Right ventricle myocardium inferior (tissue), 1 donor: ENCODE data around the gene ARID5A. TPM values are rescaled to one million over a fixed set of nuclear protein-coding genes. Genes with fewer than 3 reads are reported as not detected.
A peak's percentile ranks its signal among the peaks of the same experiment; 100 is the strongest.

Experiments
- ATAC-seq: fragments of 200-7000 bp; cut with Tn5 transposase; one replicate; pipeline ENCODE4 v1.9.1; 2020; ENCODE audit warnings: mild to moderate bottlenecking, moderate library complexity
- DNase-seq: peaks from one replicate; pipeline ENCODE4 v3.0.0; 2021; ENCODE audit errors: missing footprints
- intact Hi-C: fragments of 100-400 bp; cut with DNase I; formaldehyde crosslinking; loops from one replicate; pipeline ENCODE4 v1.11.0; 2022
- total RNA-seq: library from RNA; stranded (reverse); fragmentation: NEBNext Ultra II Directional; extraction: Animal tissue kit (Norgen Biotek cat#: 25700); gene quantifications from one replicate; pipeline ENCODE4 v1.2.1, GENCODE V29; 2021
- donor health status: DM: no; HTN: yes; CAD: no; lungs with severe emphysema.

Gene ARID5A
- total RNA-seq, 1 donor from 2014 or later, result 8.7 TPM

DNA sequence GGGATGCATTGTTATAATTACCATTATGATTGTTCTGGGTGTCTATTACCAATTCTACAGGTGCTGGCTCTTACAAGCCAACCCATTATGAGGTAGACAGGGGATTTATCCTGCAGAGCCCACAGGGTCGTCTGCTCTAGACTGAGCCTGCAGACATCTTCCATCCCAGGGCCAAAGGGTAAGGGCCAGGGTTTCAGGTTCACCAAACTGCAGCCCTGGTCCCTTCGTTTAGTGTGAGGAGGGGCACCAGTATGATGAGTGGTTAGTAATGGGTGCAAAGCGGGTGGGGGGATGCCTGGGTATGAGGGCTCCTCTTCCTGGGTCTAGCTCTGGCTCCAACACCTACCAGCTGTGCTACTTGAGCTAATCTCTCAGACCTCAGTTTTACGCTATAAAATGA, 1.2 kb upstream of the ARID5A start:
- ATAC-seq, result no peak
- intact Hi-C loops, result no loop called here
- DNase-seq, result no peak

DNA sequence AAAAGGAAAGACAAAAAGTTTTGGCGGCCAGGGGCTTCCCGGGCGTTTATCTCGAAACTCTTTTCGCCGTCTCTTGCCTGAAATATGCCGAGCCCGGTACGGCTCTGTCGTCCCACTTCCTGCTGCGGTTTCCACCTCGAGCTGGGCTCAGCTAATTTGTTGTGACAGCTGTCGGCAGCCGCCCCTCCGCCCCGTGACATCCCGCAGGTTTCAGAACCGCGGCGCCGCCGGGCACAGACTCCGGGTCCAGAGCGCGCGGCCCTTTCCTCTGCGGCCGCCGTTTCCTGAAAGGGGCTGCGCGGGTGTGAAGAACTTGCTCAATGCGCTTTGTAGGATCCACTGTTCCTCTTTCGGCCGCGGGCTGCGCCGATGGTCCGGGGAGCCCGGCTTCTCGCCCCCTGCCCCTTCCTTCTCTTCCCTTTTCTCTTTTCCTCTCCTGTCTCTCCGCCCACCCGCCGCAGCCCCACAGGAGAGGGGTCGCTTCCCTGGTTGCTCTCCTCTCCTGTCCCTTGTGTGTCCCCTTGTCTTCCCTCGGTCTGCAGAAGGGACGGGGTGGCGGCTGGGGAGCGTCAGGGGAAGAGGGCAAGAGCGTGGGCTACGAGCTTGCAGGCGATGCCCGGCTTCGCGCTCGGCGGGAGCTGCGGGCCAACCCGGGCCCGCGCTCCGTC, 648 bp downstream of the ARID5A start:
- intact Hi-C loops, result no loop called here

DNA sequence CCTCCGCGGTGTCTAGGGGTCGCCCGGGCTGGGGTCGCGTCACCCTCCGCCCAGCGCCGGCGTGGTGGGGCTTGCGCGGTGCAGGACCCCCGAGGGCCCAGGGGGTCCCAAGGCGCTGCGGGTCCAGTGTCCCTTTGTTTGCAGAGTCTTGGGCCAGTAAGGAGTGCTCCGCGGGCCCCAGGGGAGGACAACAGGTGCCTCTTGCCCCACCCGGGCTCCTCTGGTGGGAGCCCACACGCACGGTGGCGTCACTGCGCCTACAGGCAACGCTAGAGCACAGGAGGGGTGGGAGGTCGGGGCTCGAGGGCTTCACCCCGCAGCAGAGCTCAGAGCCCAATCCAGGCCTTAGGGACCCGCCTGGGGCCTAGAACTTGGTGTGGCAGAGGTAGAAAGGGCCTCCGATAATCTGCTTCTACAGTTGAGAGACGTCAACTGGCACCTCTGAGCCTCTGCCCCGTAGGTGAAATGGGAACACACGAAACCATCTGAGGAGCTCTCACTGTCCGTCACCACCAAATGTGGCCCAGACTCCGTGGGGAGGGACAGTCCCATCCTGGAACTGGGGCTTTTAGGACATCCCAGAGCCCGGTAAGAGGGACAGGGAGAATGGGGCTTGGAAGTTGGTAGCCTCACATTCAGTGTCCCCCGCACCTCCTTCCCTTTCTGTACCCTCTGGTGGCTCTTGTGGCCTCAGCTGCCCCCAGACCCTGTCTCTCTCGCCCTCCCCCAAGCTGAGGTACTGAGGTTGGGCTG, 1.4 kb downstream of the ARID5A start:
- ATAC-seq, result no peak
- intact Hi-C loops, result no loop called here

More for the DNA sequence above, 648 bp downstream of the ARID5A start:
- DNase-seq (peak; percentile 95), ATAC-seq (peak; percentile 30)

DNA sequence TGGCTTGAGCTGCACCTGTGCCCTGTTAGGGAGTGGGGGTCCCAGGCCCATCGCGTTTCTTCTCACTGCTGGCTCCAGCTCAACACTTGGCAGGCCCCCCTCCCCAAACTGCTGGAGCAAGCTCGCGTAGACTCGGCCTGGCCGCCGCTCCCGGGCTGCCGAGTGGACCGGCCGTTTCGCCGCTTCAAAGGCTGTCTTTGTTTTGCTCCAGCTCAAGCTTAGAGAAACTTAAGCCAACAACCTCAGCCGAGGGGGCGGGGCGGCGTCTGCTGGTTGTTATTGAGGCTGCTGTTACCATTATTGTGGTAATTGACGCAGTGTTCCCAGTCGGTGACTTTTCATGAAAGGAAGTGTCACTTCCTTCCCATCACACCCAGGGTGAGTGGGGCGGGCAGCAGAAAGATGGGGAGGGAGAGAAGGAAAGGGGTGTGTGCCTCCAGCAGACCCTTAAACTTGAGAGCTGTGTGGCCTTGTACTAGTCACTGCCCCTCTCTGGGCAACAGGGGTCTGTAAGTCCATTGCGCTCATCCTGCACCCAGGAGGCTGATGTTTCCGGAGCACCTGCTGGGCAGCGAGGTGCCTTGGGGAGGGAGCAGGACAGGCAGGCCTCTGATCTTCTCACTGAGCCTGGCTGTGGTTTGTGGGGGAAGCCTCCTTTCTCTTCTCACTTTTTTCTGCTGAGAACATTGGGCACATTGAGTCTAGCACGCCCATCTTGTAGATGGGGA, 2.1 kb downstream of the ARID5A start:
- DNase-seq, result peak; percentile 96
- ATAC-seq, result peak; percentile 1
- intact Hi-C loops, result no loop called here

More for the DNA sequence above, 1.4 kb downstream of the ARID5A start:
- DNase-seq, result no peak

DNA sequence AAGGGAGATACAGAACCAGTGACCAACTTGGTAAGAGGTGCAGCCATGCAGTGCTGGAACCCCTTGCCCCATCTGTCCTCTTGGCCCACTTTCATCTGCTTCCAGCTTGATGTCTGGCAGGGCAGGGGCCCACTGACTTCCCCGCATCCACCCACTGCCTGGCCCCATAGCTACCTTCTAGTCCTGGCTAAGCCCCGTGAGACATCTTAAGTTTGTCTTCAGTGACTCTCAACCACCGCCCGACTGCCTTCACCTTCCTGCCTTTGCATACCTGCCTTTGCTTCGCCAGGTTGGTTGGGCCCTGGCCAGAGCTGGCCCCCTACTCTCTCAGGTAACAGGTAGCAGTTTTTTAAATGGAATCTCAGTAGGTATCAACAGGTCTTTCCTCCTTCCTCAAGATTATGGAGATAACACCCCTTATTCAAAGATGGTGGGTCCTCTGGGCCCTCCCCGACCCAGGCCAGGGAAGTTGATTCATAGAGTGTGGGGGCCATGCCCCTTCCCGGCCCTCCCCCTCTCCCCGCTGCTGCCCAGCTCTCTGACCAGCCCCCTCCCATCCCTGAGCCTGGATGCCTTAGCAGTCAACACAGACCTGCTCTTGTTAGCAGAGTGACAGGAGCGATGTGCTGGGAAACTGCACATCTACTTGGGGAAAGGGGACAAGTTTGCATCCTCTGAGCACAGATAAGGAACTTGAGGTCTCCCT, 2.8 kb downstream of the ARID5A start:
- DNase-seq (no peak), ATAC-seq (no peak)
- intact Hi-C loops, result no loop called here

GRCh38 chr2:96540136-96540535, 3.6 kb downstream of the ARID5A start:
- DNase-seq (no peak), ATAC-seq (no peak)
- intact Hi-C loops, result no loop called here

- intact Hi-C loops, result no loop called here
- ATAC-seq (no peak), DNase-seq (no peak)
Observed at GRCh38 chr2:96541398-96542152, 5.0 kb downstream of the ARID5A start.

DNA sequence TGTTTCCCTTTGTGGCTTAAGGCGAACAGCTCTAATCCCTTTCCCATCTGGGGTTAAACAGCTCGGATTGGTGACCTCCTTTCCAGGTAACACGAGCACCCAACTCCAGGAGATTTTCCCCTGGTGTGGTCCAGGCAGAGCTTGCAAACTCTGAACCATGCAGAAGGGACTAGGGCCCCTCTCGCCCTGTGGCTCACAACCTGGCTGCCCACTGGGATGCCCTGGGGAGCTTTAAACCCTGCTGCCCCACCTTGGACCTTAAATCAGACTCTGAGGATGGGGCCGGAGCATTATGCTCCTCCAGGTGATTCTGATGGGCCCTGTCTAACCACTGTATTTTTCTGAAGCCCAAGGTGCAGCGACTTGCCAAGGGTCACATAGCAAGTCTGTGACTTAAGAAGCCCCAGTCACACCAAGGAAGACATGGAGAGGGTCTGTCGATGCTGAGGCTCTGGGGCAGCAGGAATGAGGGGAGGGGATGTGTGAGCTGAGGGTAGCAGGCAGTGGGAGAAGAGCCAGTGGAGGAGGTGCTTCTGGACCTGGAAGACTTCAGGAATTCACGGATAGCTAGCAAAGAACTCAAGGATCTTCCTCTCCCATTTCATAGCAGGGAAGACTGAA, 5.9 kb downstream of the ARID5A start:
- DNase-seq, result no peak
- no peak for ATAC-seq
- intact Hi-C loops, result no loop called here

GRCh38 chr2:96546321-96546720, 9.8 kb downstream of the ARID5A start:
- DNase-seq, result no peak
- ATAC-seq, result no peak
- intact Hi-C loops, result no loop called here

DNA sequence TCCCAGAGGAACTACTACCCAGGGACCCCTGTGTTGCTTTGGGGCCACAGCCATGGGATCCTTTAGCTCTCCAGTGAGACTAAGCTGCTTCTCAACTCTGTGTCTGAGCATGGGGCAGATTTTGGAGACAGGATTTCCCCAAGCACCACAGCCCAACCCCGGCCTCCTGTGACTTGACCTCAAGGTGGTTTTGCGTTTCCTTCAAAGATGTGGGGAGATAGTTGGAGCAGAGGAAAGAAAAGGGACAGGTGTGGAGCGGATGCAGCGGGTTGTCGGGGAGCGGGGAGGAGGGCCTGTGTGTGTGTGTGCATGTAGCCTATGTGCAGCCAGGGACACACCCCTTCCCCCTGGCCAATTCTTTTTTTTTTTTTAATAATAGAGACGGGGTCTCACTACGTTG, 10.2 kb downstream of the ARID5A start:
- ATAC-seq, result no peak
- intact Hi-C loops, result no loop called here
- no peak for DNase-seq

- intact Hi-C loops, result no loop called here
- DNase-seq, result no peak
- ATAC-seq, result no peak
Observed at GRCh38 chr2:96547203-96547641, 10.7 kb downstream of the ARID5A start.

- intact Hi-C loops, result no loop called here
Observed at GRCh38 chr2:96547731-96548171, 11.2 kb downstream of the ARID5A start.

DNA sequence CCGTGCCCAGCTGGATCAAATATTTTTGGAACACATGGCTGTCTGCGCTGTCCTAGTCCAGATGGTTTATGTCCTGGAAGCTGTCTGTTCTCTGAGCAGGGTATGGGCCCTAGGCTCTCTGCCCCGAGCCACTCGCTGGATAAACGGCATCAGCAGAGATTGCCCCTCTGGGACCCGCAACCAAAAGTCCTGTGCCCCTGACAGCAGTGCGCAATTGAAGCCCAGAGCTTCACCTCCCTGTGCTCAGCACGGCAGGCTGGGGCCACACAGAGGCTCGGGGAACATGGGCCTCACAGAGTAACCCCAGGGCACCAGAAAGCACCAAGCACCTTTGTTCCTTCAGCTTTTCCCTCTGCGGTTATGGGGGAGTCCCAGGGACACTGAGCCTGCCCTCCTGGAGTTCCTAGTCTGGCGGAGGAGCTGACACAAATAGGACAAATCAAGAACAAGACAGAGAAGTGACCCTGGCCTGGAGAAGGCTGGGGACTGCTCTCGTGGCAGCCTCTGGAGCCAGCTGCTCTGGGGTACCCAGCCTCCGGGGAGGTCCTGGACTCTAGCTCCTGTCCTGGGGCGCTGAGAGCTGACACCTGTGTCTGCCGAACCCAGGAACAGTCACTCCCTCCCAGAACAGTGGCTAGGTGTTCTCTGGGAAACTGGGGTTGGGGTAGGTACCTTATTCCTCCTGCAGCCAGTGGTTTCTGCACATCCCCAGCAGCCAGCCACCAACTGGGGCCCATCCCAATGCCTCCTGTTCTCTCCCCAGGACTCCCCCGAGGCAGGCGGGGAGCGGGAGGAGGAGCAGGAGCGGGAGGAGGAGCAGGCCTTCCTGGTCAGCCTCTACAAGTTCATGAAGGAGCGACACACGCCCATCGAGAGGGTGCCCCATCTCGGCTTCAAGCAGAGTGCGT, 12.3 kb downstream of the ARID5A start:
- intact Hi-C loops, result no loop called here
- no peak for ATAC-seq
- DNase-seq, result no peak

More at GRCh38 chr2:96547731-96548171, 11.2 kb downstream of the ARID5A start:
- ATAC-seq (no peak), DNase-seq (no peak)

- ATAC-seq (no peak), DNase-seq (no peak)
- intact Hi-C loops, result no loop called here
Observed at GRCh38 chr2:96549466-96549785, 12.9 kb downstream of the ARID5A start.

DNA sequence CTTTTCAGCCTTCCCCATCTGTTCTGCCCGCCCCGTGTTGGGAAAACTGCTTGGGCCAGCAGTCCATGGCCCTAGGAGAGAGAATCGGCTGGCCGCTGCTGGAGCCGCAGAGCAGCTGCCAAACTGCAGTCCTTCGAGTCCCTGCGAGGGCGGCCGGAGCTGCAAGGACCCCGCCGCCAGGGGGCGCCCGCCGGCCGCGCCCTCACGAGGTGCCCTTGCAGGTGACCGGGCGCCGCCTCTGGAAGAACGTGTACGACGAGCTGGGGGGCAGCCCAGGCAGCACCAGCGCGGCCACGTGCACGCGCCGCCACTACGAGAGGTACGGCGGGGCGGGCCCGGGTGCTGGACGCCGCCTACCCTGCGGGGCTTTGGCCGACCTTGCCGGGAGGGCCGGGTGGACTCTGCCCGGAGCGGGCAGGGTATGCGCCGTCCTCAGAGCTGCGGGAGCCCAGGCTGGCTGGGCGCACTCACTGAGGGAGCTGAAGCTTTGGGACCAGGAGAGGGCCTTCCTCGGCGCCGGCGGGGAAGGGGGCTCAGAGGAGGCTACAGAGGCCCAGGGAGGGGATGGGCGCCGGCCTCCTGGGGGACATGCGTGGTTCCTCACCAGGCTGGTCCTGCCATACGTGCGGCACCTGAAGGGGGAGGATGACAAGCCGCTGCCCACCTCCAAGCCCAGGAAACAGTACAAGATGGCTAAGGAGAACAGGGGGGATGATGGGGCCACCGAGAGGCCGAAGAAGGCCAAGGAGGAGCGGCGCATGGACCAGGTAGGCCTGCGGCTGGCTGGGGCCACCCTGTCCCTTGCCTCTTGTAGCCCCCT, 13.6 kb downstream of the ARID5A start:
- intact Hi-C loops, result no loop called here
- DNase-seq (no peak), ATAC-seq (peak; percentile 49)
